Esophagus squamous epithelium (tissue), 5 donors: Measurements from ENCODE around the gene PRKCE. TPM values are rescaled to one million over a fixed set of nuclear protein-coding genes. Genes with fewer than 3 reads are reported as not detected.

ENCODE experiments used
- DNase-seq: peaks from one replicate; lab custom pipeline; 2025; lab: John Stamatoyannopoulos, UW
- H3K27ac ChIP-seq, 4 donors: fragments of 200-600 bp; sonication (generic); one replicate each; pipeline ENCODE4 v1.5.1; 2016 to 2019; ENCODE audit warnings: mild to moderate bottlenecking in 1 of 4
- H3K27me3 ChIP-seq, 4 donors: fragments of 200-600 bp; sonication (generic); 1 replicate in 3 of 4; 2 replicates in 1 of 4; pipeline versions ENCODE4 v1.5.1 to v1.6.0; 2017 to 2021; ENCODE audit warnings: antibody characterized with exemption in 1 of 4
- H3K36me3 ChIP-seq, 3 donors: fragments of 200-600 bp; sonication (generic); one replicate each; pipeline ENCODE4 v1.5.1; 2016 to 2019
- H3K4me1 ChIP-seq, 3 donors: fragments of 200-600 bp; sonication (generic); one replicate each; pipeline ENCODE4 v1.5.1; 2017 to 2019
- H3K4me3 ChIP-seq, 4 donors: fragments of 200-600 bp; sonication (generic); 1 replicate in 3 of 4; 2 replicates in 1 of 4; pipeline ENCODE4 v1.5.1; 2016 to 2019; ENCODE audit warnings: mild to moderate bottlenecking in 2 of 4, moderate library complexity in 1 of 4
- H3K9me3 ChIP-seq, 3 donors: fragments of 200-600 bp; sonication (generic); one replicate each; pipeline ENCODE4 v1.5.1; 2016 to 2019
- POLR2A ChIP-seq, 4 donors: fragments of 450-650 bp; IDR thresholded peaks; one replicate each; pipeline ENCODE4 v1.6.1; 2017; ENCODE audit warnings: antibody characterized with exemption in 4 of 4, mild to moderate bottlenecking in 4 of 4, moderate library complexity in 3 of 4
- WGBS, 2 donors: methylation state at CpG; one replicate each; pipeline ENCODE4 v1.1.5; 2018; 5-methylcytosine and 5-hydroxymethylcytosine counted together
- intact Hi-C: fragments of 100-400 bp; cut with DNase I; formaldehyde crosslinking; loops from one replicate; pipeline ENCODE4 v1.15.0; 2022
- total RNA-seq, 4 donors: library from RNA; depleted of rRNA; stranded (reverse); fragments of >200 nt; gene quantifications; one replicate each; pipeline ENCODE4 v1.1.0, GENCODE V29; 2016
- TF ChIP-seq, protein P1 (sequence below), 6 experiments: fragments of 450-650 bp in 4 of 6; fragments of 200-600 bp in 2 of 6; sonication (generic) in 2 of 6; IDR thresholded peaks; one replicate each; pipeline ENCODE4 v1.5.1; 2016 to 2019; ENCODE audit warnings: antibody characterized with exemption in 6 of 6, mild to moderate bottlenecking in 4 of 6, moderate library complexity in 4 of 6
- donor health status: DM: yes; HTN: yes; CAD: no.

The PRKCE gene
- total RNA-seq, 4 donors from 2014 or later: 6.5 to 13.7 (median 9.9) TPM

DNA sequence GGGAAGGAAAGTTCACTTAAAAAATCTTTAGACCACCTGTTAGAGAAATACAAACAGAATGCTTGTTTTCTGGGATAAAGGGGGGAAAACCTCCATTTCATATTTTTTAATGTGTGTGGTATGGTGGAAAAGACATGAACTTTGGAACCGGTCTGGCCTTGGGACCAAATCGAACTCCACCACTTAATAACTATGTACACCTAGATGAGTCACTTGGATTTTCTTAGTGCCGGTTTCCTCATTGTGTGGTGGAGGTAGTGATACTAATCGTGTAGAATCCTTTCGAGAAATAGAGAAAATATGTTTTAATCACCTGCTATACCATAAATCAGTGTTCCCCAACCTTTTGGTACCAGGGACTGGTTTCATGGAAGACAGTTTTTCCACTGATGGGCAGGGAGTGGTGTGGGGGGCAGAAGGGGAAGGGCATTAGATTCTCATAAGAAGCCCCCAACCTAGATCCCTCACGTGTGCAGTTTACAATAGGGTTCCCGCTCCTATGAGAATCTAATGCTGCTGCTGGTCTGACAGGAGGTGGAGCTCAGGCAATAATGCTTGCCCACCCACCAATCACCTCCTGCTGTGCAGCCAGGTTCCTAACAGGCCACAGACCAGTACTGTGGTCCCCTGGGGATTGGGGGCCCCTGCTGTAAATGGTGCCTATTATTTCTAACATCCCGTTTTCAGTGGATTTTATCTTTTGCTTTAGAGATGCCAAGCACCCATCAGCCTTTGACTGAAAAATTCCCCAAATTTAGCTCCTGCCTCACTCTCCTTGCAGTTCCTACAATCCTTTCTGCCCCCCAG, 308.8 kb downstream of the PRKCE start:
- Histone ChIP-seq H3K27me3 (no peaks in the 10 kb centered on the region), H3K9me3 (no peaks in the 10 kb centered on the region), H3K4me1 (peaks cover 13 to 63% (median 27%) of the 10 kb centered on the region in 3 donors), H3K36me3 (no peaks in the 10 kb centered on the region), H3K27ac (no peak overlapping the region), H3K4me3 (no peak overlapping the region)
- 76 to 78% methylated on average over 7 to 8 of the region's 8 CpGs for WGBS, 2 donors
- no peak for DNase-seq
- TF ChIP-seq, protein P1, sequence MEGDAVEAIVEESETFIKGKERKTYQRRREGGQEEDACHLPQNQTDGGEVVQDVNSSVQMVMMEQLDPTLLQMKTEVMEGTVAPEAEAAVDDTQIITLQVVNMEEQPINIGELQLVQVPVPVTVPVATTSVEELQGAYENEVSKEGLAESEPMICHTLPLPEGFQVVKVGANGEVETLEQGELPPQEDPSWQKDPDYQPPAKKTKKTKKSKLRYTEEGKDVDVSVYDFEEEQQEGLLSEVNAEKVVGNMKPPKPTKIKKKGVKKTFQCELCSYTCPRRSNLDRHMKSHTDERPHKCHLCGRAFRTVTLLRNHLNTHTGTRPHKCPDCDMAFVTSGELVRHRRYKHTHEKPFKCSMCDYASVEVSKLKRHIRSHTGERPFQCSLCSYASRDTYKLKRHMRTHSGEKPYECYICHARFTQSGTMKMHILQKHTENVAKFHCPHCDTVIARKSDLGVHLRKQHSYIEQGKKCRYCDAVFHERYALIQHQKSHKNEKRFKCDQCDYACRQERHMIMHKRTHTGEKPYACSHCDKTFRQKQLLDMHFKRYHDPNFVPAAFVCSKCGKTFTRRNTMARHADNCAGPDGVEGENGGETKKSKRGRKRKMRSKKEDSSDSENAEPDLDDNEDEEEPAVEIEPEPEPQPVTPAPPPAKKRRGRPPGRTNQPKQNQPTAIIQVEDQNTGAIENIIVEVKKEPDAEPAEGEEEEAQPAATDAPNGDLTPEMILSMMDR (IDR thresholded peaks at IDR 0.05): no peak
- TF ChIP-seq POLR2A (IDR thresholded peaks at IDR 0.05): no peak
- intact Hi-C loops: no loop called here

DNA sequence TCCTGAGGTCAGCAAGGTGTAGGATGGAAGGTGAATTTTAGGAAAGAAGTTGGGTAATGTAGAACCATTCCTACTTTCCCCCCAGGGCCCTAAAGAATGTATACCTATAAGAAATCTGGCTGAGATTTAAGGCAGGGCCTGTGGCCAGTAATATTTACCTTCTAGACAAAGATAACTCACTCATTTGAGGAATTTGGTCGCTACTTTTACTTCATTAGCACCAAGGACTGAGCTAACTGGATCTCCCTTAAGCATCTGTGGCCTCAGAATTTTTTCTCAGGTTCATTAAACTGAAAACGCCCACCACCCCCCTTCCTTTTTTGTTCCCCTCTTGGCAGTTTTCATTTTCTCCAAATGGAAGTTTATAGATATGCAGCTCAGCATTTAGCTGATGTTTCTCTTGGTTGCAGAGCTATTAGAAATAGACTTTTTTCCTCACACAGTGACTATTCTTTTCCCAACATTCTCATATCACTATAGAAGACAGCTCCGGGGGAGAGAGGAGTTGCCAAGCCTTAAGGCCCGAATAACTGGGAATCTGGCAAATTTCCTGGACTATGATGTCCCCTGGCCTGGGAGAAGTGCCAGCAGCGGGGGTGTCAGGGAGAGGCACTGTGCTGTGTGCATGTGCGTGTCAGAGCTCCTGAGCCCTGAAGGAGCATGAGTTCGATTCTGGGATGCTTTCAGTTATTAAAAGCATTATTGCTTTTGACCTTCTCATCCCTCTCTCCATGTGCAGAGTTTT, 310.9 kb downstream of the PRKCE start:
- Histone ChIP-seq H3K4me1 (peaks cover 13 to 67% (median 27%) of the 10 kb centered on the region in 3 donors), H3K9me3 (no peaks in the 10 kb centered on the region), H3K36me3 (no peaks in the 10 kb centered on the region), H3K27ac (peak overlapping the region; percentile 21 to 78 (median 37)), H3K4me3 (no peak overlapping the region), H3K27me3 (no peaks in the 10 kb centered on the region)
- 12 to 33% methylated on average over 6 to 7 of the region's 7 CpGs for WGBS, 2 donors
- TF ChIP-seq POLR2A (IDR thresholded peaks at IDR 0.05): no peak
- TF ChIP-seq, protein P1 (IDR thresholded peaks at IDR 0.05): no peak
- intact Hi-C loops: no loop called here
- no peak for DNase-seq

DNA sequence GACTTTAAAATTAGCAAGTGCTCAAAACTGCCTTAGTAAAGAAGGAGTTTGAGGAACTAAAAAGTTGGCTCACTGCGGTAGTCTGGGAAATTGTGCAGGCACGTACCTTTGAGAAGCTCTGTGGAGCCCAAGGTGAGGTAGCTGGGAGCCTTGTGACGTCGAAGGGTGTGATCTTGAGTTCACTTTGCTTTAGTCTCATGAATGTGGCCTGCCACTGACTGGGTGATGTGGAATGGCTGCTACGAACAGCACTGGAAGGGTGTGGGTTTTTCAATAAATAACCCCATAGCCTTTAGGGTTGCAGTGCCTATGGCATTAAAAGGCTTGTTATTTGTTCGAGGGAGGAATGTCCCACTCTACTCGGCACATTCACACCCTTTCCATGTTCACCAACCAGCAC, 312.3 kb downstream of the PRKCE start:
- TF ChIP-seq POLR2A (IDR thresholded peaks at IDR 0.05): no peak
- TF ChIP-seq, protein P1 (IDR thresholded peaks at IDR 0.05): no peak
- Histone ChIP-seq H3K36me3 (no peaks in the 10 kb centered on the region), H3K4me3 (no peak overlapping the region), H3K27ac (peak overlapping the region; percentile 31 to 78 (median 69)), H3K27me3 (no peaks in the 10 kb centered on the region), H3K4me1 (peaks cover 13 to 67% (median 27%) of the 10 kb centered on the region in 3 donors), H3K9me3 (no peaks in the 10 kb centered on the region)
- WGBS, 2 donors: 24 to 49% methylated on average over 7 of the region's 7 CpGs
- intact Hi-C loops: no loop called here
- no peak for DNase-seq

DNA sequence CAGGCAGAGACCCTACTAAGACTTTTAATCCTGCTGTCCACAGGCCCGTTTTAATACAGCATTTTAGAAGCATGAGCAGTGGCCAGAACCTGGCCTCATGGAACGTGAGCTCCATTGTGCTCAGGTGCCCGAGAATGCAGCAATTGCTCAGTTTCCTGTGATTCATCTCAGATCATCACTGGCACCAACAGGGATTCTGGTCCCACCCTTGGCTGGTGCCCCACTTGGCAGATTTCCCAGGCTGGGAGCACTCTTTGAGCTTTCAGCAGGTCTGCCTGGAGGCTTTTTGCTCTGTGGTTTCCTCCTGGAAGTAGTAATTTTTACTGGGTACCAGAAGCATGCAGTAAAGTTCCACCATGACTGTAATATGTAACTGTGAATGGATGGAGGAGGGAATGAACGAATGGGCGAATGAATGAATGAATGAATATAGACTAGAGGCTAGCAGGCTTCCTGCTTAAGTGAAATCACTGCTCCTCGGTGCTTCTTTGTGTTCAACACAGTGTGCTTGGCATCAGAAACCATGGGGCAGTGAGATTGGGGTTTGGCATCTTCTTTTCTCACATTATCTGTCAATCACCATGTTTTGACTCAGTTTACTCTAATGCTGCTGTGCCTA, 312.9 kb downstream of the PRKCE start:
- Histone ChIP-seq H3K4me1 (peaks cover 13 to 68% (median 27%) of the 10 kb centered on the region in 3 donors), H3K4me3 (no peak overlapping the region), H3K27me3 (no peaks in the 10 kb centered on the region), H3K36me3 (no peaks in the 10 kb centered on the region), H3K9me3 (no peaks in the 10 kb centered on the region), H3K27ac (peak overlapping the region; percentile 31 to 78 (median 69))
- WGBS, 2 donors: 11 to 20% methylated on average over 6 of the region's 6 CpGs
- DNase-seq: peak; percentile 4
- intact Hi-C loops: no loop called here
- TF ChIP-seq, protein P1 (IDR thresholded peaks at IDR 0.05): no peak
- no peak for TF ChIP-seq POLR2A (IDR thresholded peaks at IDR 0.05)
